ENCODE results near the gene ANGEL1. TPM values are rescaled to one million over a fixed set of nuclear protein-coding genes. Genes with fewer than 3 reads are reported as not detected.

The ANGEL1 gene, protein sequence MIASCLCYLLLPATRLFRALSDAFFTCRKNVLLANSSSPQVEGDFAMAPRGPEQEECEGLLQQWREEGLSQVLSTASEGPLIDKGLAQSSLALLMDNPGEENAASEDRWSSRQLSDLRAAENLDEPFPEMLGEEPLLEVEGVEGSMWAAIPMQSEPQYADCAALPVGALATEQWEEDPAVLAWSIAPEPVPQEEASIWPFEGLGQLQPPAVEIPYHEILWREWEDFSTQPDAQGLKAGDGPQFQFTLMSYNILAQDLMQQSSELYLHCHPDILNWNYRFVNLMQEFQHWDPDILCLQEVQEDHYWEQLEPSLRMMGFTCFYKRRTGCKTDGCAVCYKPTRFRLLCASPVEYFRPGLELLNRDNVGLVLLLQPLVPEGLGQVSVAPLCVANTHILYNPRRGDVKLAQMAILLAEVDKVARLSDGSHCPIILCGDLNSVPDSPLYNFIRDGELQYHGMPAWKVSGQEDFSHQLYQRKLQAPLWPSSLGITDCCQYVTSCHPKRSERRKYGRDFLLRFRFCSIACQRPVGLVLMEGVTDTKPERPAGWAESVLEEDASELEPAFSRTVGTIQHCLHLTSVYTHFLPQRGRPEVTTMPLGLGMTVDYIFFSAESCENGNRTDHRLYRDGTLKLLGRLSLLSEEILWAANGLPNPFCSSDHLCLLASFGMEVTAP
- total RNA-seq = 35.4 TPM

GRCh38 chr14:76812422-76813383, at the start of gene ANGEL1:
ANGEL1 (minus strand) TSS chr14:76812882; CDS start chr14:76812827, 55 bp downstream.

DNA sequence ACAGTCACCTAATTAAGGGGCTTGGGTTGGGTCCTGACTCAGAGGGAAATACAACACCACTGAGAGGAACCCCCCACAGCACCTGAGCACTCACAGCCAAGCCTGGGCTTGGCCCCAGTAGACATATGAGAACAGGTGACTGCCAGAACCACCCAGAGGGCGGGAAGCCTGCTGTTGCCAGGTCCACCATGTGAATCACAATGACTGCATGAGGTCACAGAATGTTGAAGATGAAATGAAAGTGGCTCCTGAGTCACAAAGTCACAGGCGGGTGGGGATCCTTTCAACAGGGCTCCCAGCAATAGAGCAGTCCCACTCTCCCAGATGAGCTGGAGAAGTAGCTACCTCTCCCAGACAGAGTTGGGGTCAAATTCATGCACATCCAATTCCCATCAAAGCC, 13.4 kb upstream of the ANGEL1 start, which contains the start of gene LRRC74A:
LRRC74A (plus strand) TSS at position 287 of the 400 bp plus-strand sequence. CDS start 290 bp downstream, outside the sequence.

GRCh38 chr14:76761136-76761959, 51.3 kb downstream of the ANGEL1 start, which contains the start of gene VASH1:
VASH1 (plus strand) TSS chr14:76761468; CDS start chr14:76762822, 1,354 bp downstream.

Other genes with a start within 250 kb of the ANGEL1 start
- 40.7 TPM for gene VASH1, start 51.4 kb downstream of the ANGEL1 start, total RNA-seq
- gene LRRC74A, start 13.5 kb upstream of the ANGEL1 start, total RNA-seq = not detected
- 65.9 TPM for gene IRF2BPL, start 215.8 kb upstream of the ANGEL1 start, total RNA-seq

Measured in camera-type eye (tissue), 1 donor.